ENCODE measurements around the gene ABAT. TPM values are rescaled to one million over a fixed set of nuclear protein-coding genes. Genes with fewer than 3 reads are reported as not detected.
A peak's percentile ranks its signal among the peaks of the same experiment; 100 is the strongest.

ABAT gene
- total RNA-seq, 1 experiment from 2014 or later: 7.3 TPM

GRCh38 chr16:8798535-8799157 is 124.2 kb downstream of the ABAT start:
- Histone ChIP-seq H2BK20ac (ENCODE audit: low read depth, low read length, poor library complexity, severe bottlenecking) (no peak overlapping the region), H4K91ac (ENCODE audit: insufficient read length, low read depth, low read length) (no peak overlapping the region), H2BK12ac (ENCODE audit: insufficient read length, low read depth, low read length) (no peak overlapping the region), H3K18ac (ENCODE audit: insufficient read length, low read depth, low read length) (no peak overlapping the region), H3K14ac (ENCODE audit: insufficient read depth, low read length) (no peak overlapping the region), H3K27ac (ENCODE audit: insufficient read length, low read depth, low read length) (no peak overlapping the region), H3K9ac (ENCODE audit: extremely low read depth, insufficient read length, low read length) (peak overlapping the region; percentile 86), H3K27me3 (ENCODE audit: insufficient read depth, low read length) (no peaks in the 10 kb centered on the region), H3K79me1 (ENCODE audit: insufficient read depth, low read depth, low read length, poor library complexity, severe bottlenecking) (no peaks in the 10 kb centered on the region), H4K5ac (ENCODE audit: insufficient read length, low read depth, low read length) (no peak overlapping the region), H4K20me1 (ENCODE audit: control insufficient read depth, insufficient read depth, insufficient read length) (no peaks in the 10 kb centered on the region), H3K79me2 (ENCODE audit: insufficient read depth, low read length) (peaks cover 18% of the 10 kb centered on the region), H2AK5ac (ENCODE audit: insufficient read length, low read length) (no peak overlapping the region), H3K9me3 (ENCODE audit: control insufficient read depth, low read depth, low read length) (no peaks in the 10 kb centered on the region), H3K4me1 (ENCODE audit: insufficient read depth, low read length) (0 out of 2 replicates have a peak, but pooled peaks cover 2% of the 10 kb centered on the region), H3T11ph (ENCODE audit: low read length) (no peak overlapping the region), H3K4ac (ENCODE audit: low read depth, low read length) (no peak overlapping the region), H3K56ac (ENCODE audit: insufficient read length, low read depth, low read length) (no peak overlapping the region), H3K23me2 (ENCODE audit: insufficient read length, low read depth, low read length, poor library complexity, severe bottlenecking) (peaks cover 4% of the 10 kb centered on the region), H2BK120ac (ENCODE audit: low read depth, low read length, poor library complexity, severe bottlenecking) (no peak overlapping the region), H2BK15ac (ENCODE audit: low read depth, low read length) (no peak overlapping the region), H3K4me2 (ENCODE audit: insufficient read depth, insufficient read length, low read length) (peak overlapping the region; percentile 98), H3K23ac (ENCODE audit: insufficient read length, low read depth, low read length) (no peak overlapping the region), H2BK5ac (ENCODE audit: insufficient read length, low read length) (no peak overlapping the region), H2AFZ (ENCODE audit: low read length) (no peak overlapping the region), H4K8ac (replicated peaks; ENCODE audit: insufficient read length, low read depth, low read length) (no peak overlapping the region)
- H3K4me3 Mint-ChIP-seq: peak overlapping the region; percentile 93 to 95
- no peak for TF ChIP-seq CTCF (conservative IDR thresholded peaks at IDR 0.05)
- WGBS (ENCODE audit: extremely low coverage, insufficient read length, low lambda C conversion rate): no CpG with 5 or more reads among the region's 7 CpGs
- peak overlapping the region; percentile 5 to 77 (median 41); a peak in 2 of 7 replicates for H3K27ac Mint-ChIP-seq
- no peaks in the 10 kb centered on the region for H3K9me3 Mint-ChIP-seq
- H3K27me3 Mint-ChIP-seq (ENCODE audit: low read depth): no peaks in the 10 kb centered on the region
- DNase-seq: no peak
- H3K4me1 Mint-ChIP-seq: peaks cover 16 to 19% of the 10 kb centered on the region in 2 experiments
- peaks cover 16 to 42% (median 41%) of the 10 kb centered on the region in 3 experiments; a peak in 6 of 7 replicates for H3K36me3 Mint-ChIP-seq (ENCODE audit: insufficient read depth in 1 of 3, low read depth in 3 of 3)
